Activated naive CD4-positive, alpha-beta T cell treated with anti-CD3 and anti-CD28 coated beads, Interleukin-2, amount 10 ng/mL, durations not matched to agents 7 days and 5 days (primary cell): ENCODE data around the gene SPSB2.
"Not testable (repeated sequence)": the region's sequence is repeated elsewhere in the genome, so short reads cannot be mapped to it uniquely, and the experiment has no call there.

ENCODE experiments used
- CTCF ChIA-PET: fragments of 350-600 bp; sonication (Branson Sonifier 250); formaldehyde crosslinking; loops from one replicate; lab custom pipeline; 2021; ENCODE audit warnings: antibody characterized with exemption; lab: Charles Lee
- DNase-seq: peaks from one replicate; pipeline ENCODE4 v3.0.0-alpha.2; 2020
- H3K27ac Mint-ChIP-seq: one replicate; pipeline ENCODE4 v1.8.0; 2021; ENCODE audit warnings: mild to moderate bottlenecking, moderate library complexity, mixed read lengths
- H3K27me3 Mint-ChIP-seq: one replicate; pipeline ENCODE4 v1.8.0; 2021; ENCODE audit warnings: mild to moderate bottlenecking, mixed read lengths
- H3K36me3 Mint-ChIP-seq: one replicate; pipeline ENCODE4 v1.8.0; 2021; ENCODE audit warnings: mixed read lengths
- H3K4me1 Mint-ChIP-seq: one replicate; pipeline ENCODE4 v1.8.0; 2021; ENCODE audit warnings: mixed read lengths
- H3K4me3 Mint-ChIP-seq: one replicate; pipeline ENCODE4 v1.8.0; 2021; ENCODE audit warnings: mild to moderate bottlenecking, moderate library complexity, mixed read lengths
- H3K9me3 Mint-ChIP-seq: one replicate; pipeline ENCODE4 v1.8.0; 2021; ENCODE audit warnings: mixed read lengths

The SPSB2 gene

DNA sequence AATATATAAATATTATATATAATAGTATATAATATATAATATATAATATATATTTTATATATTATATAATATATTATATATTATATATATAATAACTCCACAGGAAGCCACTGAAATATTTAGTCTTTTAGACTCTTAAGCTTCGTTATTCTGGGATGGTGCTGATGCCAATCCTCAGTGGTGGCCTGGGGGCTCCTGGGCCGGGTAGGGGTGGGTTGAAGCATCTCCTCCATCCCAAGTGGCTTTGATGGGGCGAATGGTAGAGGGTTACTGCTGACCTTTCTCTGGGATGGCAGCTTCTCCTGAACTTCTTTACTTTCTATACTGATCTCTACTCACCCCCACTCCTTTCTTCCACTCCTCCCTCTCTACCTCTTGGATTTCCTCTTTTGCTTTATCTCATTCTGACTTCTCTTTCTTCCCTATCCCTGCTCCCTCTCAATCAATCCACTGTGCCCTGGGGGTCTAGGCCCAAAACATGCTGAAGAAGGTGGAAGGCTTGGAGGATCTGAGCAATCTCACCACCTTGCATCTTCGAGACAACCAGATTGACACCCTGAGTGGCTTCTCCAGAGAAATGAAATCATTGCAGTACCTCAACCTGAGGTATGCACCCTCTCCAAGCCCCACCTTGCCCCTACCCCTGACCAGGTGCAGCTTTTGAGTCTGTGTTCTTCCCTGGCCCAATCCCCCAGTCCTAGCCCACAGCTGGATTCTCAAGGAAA lies 36.5 kb upstream of the SPSB2 start:
- no peaks in the 10 kb centered on the region for H3K9me3 Mint-ChIP-seq
- CTCF ChIA-PET: interaction anchor here (1.4 to 1.7 kb wide), 2 partner anchors 14 to 37 kb away, joined by 3 to 5 read pairs; no protein-coding TSS in a partner anchor
- H3K27me3 Mint-ChIP-seq: peaks cover 17% of the 10 kb centered on the region
- H3K27ac Mint-ChIP-seq: no peak overlapping the region
- H3K36me3 Mint-ChIP-seq: no peaks in the 10 kb centered on the region
- DNase-seq: no peak
- H3K4me3 Mint-ChIP-seq: no peak overlapping the region
- H3K4me1 Mint-ChIP-seq: peaks cover 18% of the 10 kb centered on the region

DNA sequence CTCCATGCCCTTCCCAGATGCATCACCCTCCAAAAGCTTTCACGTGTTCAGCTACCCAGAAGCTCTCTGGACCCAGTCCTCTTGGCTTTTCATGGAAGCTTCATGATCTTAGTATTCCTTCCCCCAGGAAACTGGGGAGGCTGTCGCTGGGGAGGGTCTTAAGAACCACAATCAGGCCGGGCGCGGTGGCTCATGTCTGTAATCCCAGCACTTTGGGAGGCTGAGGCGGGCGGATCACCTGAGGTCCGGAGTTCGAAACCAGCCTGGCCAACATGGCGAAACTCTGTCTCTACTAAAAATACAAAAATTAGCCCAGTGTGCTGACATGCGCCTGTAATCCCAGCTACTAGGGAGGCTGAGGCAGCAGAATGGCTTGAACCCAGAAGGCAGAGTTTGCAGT lies 35.0 kb upstream of the SPSB2 start:
- not testable (repeated sequence) for H3K4me3 Mint-ChIP-seq, H3K36me3 Mint-ChIP-seq, H3K4me1 Mint-ChIP-seq, H3K9me3 Mint-ChIP-seq, H3K27ac Mint-ChIP-seq, DNase-seq
- CTCF ChIA-PET: interaction anchor here (0.9 to 2.5 kb wide), 2 partner anchors 35 to 39 kb away, joined by 4 to 9 read pairs; partner anchors contain the start of gene SPSB2
- H3K27me3 Mint-ChIP-seq: peaks cover 17% of the 10 kb centered on the region

DNA sequence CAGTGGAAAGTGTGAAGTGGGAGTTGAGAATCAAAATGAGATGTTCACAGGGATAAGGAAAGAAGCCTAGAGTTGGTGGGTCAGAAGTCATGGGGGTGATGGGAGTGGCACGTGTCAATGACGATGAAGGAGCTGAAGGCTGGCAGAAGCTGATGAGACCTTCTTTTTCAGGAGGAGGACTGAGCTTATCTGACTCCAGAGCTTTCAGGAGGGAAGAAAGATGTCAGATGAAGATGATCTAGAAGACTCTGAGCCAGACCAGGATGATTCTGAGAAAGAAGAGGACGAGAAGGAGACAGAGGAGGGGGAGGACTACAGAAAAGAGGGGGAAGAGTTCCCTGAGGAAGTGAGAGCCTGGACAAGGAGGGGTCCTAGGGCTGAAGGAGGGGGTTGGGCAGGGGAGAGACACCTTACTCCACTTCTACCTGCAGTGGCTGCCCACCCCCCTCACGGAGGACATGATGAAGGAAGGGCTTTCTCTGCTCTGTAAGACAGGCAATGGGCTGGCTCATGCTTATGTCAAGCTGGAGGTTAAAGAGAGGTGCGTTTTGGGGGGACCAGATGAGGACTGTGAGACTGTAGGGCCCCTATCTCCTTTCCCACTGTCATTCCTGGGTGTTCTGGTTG lies 32.4 kb upstream of the SPSB2 start:
- no peaks in the 10 kb centered on the region for H3K36me3 Mint-ChIP-seq
- H3K27ac Mint-ChIP-seq: no peak overlapping the region
- peaks cover 9% of the 10 kb centered on the region for H3K27me3 Mint-ChIP-seq
- no peaks in the 10 kb centered on the region for H3K9me3 Mint-ChIP-seq
- no peaks in the 10 kb centered on the region for H3K4me1 Mint-ChIP-seq
- no peak for DNase-seq
- no peak overlapping the region for H3K4me3 Mint-ChIP-seq
- CTCF ChIA-PET: interaction anchor here (0.6 to 1.1 kb wide), 3 partner anchors 9 to 276 kb away, joined by 3 read pairs; partner anchors contain the start of gene ENO2

DNA sequence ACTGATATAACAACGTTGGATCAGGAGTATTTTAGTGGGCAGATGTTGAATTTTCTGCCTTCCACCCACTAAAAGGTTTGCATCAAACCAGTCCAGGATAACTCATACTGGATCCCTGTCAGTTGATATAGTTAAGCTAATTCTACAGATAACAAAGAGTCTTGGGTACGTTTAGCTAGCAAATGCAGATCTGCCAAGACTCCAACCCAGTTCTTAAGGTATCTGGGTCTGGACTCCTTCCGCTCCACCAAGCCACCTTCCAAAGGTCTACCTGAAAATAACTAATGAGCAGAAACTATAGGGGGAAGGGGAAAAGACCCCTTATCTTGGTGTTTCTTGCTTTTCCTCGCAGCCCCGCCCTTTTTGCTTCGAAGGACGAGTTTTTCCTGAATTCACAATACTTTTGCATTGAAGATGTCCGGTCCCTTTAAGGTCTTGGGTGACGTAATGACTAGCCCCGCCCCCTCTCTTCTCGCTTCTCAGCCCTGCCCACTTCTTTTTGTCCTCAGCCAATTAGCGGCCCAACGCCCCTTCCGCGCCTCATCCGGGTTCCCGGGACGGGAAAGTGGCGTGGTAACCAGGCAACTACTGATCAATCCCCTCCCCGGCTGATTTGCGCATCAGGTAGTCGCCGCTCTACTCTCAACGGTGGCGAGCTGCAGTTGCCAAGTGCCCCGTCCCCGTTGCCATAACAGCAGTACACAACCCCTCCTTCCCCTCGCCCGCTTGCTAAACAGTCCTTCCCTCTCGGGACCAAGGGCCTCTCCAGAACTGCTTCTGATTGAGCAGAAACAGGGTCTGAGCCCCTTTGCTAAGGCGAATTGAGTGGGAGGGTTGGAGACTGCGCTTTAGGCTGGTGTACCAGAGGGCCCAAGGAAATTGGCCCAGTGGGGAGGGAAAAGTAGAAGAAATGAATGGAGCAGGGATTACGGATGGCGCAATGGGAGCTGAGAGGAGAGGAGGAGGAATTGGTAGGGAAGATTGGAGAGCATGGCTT lies 31.5 kb upstream of the SPSB2 start, which contains the start of gene LRRC23:
LRRC23 (plus strand) TSS at position 543 of the 997 bp plus-strand sequence. CDS start 812 bp downstream, outside the sequence.
- Mint-ChIP-seq H3K36me3 (no peaks in the 10 kb centered on the region), H3K27me3 (peaks cover 9% of the 10 kb centered on the region), H3K9me3 (no peaks in the 10 kb centered on the region), H3K27ac (peak within 1 kb of the TSS; percentile 39), H3K4me3 (no peak within 1 kb of the TSS), H3K4me1 (peaks cover 3% of the 10 kb centered on the region)
- CTCF ChIA-PET: interaction anchor here (0.9 kb wide), 1 partner anchor 10 kb away, joined by 3 read pairs; the partner anchor contains the start of gene ENO2
- DNase-seq: peak; percentile 99

DNA sequence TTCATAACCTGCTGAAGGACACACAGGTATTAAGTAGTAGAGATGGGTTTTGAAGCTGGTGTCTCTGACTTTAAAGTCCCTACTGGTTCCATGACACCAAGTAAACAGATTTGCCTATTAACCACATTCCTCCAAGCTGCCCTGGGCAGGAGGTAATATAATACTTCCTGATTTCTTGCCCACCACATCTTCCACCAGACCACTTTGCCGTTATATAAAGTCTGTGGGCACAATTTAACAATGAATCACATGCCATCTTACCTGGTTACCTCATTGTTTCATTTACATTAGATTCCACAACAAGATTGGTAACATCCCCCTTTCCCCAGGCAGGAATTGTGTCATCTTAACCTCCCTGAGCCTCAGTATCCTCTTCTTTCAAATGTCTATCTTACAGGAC lies 30.6 kb upstream of the SPSB2 start:
- Mint-ChIP-seq H3K9me3 (no peaks in the 10 kb centered on the region), H3K4me3 (no peak overlapping the region), H3K27me3 (peaks cover 14% of the 10 kb centered on the region), H3K36me3 (no peaks in the 10 kb centered on the region), H3K27ac (peak overlapping the region; percentile 39), H3K4me1 (peaks cover 3% of the 10 kb centered on the region)
- DNase-seq: no peak
- CTCF ChIA-PET: no interaction called here

DNA sequence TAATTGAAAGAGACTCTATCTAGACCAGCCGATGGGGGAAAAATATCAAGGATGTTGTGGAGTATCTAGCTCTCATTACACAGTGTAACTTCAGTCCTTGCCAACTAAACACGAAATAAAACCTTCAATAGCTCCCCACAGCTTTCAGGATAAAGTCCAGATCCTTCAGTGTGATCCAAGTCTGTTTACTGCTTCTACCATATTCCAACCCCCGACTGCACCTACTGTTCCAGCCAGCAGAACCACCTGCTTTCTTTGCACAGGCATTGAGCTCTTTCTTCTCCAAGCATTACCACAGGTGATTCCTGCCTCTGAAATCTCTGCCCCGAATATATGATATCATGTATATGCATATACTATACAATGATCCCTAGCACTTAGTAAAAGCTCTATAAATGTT lies 29.3 kb upstream of the SPSB2 start:
- peaks cover 3% of the 10 kb centered on the region for H3K4me1 Mint-ChIP-seq
- H3K9me3 Mint-ChIP-seq: no peaks in the 10 kb centered on the region
- DNase-seq: no peak
- H3K36me3 Mint-ChIP-seq: no peaks in the 10 kb centered on the region
- H3K27me3 Mint-ChIP-seq: peaks cover 10% of the 10 kb centered on the region
- CTCF ChIA-PET: interaction anchor here (1.0 to 1.6 kb wide), 5 partner anchors 11 to 207 kb away, joined by 3 to 5 read pairs (median 3); partner anchors contain the start of genes C12orf57, C1RL, RNU7-1 and SPSB2
- no peak overlapping the region for H3K4me3 Mint-ChIP-seq
- no peak overlapping the region for H3K27ac Mint-ChIP-seq

DNA sequence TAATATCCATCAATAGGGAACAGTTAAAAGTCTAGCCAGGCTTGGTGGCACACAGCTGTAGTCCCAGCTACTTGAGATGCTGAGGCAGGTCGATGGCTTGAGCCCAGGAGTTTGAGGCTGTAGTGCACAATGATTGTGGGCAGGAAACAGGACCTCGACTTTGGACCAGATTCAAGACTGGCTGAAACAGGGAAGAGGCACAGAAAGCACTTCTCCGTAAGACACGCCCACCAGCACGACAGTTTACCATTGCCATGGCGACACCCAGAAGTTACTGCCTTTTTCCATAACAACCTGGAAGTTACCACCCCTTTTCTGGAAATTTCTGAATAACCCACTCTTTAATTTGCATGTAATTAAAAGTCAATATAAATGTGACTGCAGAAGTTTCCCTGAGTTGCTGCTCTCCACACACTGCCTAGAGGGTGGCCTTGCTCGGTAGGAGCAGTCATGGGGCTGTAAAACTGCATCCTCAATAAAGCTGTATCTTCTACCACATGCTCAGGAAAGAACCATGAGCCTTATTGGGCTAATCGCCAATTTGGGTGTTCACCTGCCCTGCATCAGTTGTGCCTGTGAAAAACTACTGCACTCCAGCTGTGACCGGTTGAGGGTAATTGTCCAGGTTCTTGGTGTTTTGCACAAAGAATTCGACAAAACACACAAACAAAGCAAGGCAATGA lies 26.9 kb upstream of the SPSB2 start:
- H3K36me3 Mint-ChIP-seq: no peaks in the 10 kb centered on the region
- H3K27ac Mint-ChIP-seq: no peak overlapping the region
- H3K4me1 Mint-ChIP-seq: peaks cover 3% of the 10 kb centered on the region
- peaks cover 5% of the 10 kb centered on the region for H3K27me3 Mint-ChIP-seq
- no peaks in the 10 kb centered on the region for H3K9me3 Mint-ChIP-seq
- H3K4me3 Mint-ChIP-seq: no peak overlapping the region
- DNase-seq: no peak
- CTCF ChIA-PET: interaction anchor here (0.9 to 1.5 kb wide), 3 partner anchors 9 to 27 kb away, joined by 3 to 5 read pairs (median 3); partner anchors contain the start of gene SPSB2

DNA sequence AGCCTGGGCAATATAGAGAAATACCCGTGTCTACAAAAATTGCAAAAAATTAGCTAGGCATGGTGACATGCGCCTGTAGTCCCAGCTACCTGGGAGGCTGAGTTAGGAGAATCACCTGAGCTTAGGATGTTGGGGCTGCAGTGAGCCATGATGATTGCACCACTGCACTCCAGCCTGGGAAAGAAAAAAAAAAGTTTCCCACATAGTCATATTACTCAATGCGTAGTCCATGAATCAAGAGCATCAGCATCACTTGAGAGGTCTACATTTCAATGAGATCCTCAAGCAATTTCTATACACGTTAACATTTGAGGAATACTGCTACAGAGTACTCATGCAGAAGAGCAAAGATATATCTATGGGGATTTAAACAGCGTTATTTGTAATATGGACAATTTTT lies 26.3 kb upstream of the SPSB2 start:
- CTCF ChIA-PET: interaction anchor here (0.9 to 1.5 kb wide), 4 partner anchors 8 to 45 kb away, joined by 3 to 5 read pairs (median 3); partner anchors contain the start of genes C12orf57, RNU7-1 and SPSB2
- H3K4me1 Mint-ChIP-seq: peaks cover 3% of the 10 kb centered on the region
- H3K27ac Mint-ChIP-seq: no peak overlapping the region
- DNase-seq: no peak
- H3K36me3 Mint-ChIP-seq: no peaks in the 10 kb centered on the region
- no peaks in the 10 kb centered on the region for H3K9me3 Mint-ChIP-seq
- peaks cover 5% of the 10 kb centered on the region for H3K27me3 Mint-ChIP-seq
- no peak overlapping the region for H3K4me3 Mint-ChIP-seq

DNA sequence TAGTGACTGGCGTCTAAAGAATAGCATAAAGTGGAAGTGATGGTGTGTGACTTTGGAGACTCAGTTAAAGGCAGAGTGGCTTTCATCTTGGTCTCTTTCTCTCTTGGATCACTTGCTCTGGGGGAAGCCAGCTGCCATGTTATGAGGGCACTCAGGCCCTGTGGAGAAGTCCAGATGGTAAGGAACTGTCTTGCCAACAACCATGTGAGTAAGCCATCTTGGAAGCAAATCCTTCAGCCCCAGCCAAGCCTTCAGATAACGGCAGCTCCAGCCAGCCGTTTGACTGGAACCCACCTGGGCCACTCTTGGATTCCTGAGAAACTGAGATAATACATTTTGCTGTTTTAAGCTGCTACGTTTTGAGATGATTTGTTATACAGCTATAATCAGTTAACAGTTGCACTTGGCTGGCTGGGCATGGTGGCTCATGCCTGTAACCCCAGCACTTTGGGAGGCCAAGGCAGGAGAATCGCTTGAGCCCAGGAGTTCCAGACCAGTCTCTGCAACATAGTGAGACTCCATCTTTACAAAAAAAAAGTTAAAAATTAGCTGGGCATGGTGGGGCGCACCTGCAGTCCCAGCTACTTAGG lies 23.8 kb upstream of the SPSB2 start:
- Mint-ChIP-seq H3K4me3 (no peak overlapping the region), H3K9me3 (no peaks in the 10 kb centered on the region), H3K27ac (no peak overlapping the region), H3K27me3 (peaks cover 5% of the 10 kb centered on the region), H3K4me1 (peaks cover 10% of the 10 kb centered on the region), H3K36me3 (peaks cover 2% of the 10 kb centered on the region)
- CTCF ChIA-PET: interaction anchor here (1.1 kb wide), 1 partner anchor 25 kb away, joined by 4 read pairs; no protein-coding TSS in a partner anchor
- DNase-seq: no peak

DNA sequence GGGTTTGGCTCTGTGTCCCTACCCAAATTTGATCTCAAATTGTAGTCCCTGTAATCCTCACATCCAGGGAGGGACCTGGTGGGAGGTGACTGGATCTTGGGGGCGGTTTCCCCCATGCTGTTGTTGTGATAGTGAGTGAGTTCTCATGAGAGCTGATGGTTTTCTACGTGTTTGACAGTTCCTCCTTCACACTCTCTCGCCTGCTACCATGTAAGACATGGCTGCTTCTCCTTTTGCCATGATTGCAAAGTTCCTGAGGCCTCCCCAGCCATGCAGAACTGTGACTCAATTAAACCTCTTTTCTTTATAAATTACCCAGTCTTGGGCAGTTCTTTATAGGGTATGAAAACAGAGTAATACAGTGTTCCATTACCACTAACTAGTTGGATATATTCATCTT lies 21.2 kb upstream of the SPSB2 start:
- Mint-ChIP-seq H3K4me1 (peaks cover 27% of the 10 kb centered on the region), H3K36me3 (peaks cover 4% of the 10 kb centered on the region), H3K27ac (no peak overlapping the region), H3K4me3 (no peak overlapping the region), H3K9me3 (no peaks in the 10 kb centered on the region), H3K27me3 (peaks cover 4% of the 10 kb centered on the region)
- CTCF ChIA-PET: interaction anchor here (0.7 kb wide), 1 partner anchor 25 kb away, joined by 3 read pairs; no protein-coding TSS in a partner anchor
- DNase-seq: no peak

DNA sequence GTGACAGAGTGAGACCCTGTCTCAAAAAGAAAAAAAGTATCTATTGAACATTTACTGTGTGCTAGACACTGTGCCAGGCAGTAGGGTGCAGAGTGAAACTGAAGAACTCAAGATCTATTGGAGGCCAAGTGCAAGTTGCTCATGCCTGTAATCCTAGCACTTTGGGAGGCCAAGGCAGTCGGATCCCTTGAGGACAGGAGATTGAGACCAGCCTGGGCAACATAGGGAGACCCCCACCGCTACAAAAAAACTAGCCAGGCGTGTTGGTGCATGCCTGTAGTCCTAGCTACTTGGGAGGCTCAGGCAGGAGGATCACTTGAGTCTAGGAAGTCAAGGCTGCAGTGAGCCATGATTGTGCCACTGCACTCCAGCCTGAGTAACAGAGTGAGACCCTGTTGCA lies 19.6 kb upstream of the SPSB2 start:
- CTCF ChIA-PET: interaction anchor here (1.3 to 2.8 kb wide), 4 partner anchors 10 to 33 kb away, joined by 3 to 20 read pairs (median 5); partner anchors contain the start of gene SPSB2
- H3K4me3 Mint-ChIP-seq: peak overlapping the region; percentile 45
- DNase-seq, H3K27ac Mint-ChIP-seq, H3K9me3 Mint-ChIP-seq, H3K27me3 Mint-ChIP-seq, H3K36me3 Mint-ChIP-seq: not testable (repeated sequence)
- peaks cover 29% of the 10 kb centered on the region for H3K4me1 Mint-ChIP-seq

DNA sequence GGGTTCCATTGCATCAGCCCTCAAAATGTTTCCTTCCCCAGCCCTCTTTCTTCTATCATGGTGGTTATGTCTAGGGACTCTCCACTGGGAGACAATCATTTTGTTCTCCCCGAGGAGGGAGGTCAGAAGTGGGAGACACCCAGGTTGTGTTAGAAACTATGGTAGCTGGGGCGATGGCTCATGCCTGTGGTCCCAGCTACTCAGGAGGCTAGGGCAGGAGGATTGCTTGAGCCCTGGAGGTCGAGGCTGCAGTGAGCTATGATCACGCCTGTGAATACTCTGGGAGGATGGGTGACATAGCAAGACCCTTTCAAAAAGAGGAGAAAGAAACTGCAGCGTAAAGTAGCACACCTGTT lies 18.5 kb upstream of the SPSB2 start:
- peak overlapping the region; percentile 76 for H3K4me3 Mint-ChIP-seq
- H3K36me3 Mint-ChIP-seq: peaks cover 7% of the 10 kb centered on the region
- peaks cover 29% of the 10 kb centered on the region for H3K4me1 Mint-ChIP-seq
- peak; percentile 27 for DNase-seq
- H3K27me3 Mint-ChIP-seq: no peaks in the 10 kb centered on the region
- H3K27ac Mint-ChIP-seq: peak overlapping the region; percentile 94
- no peaks in the 10 kb centered on the region for H3K9me3 Mint-ChIP-seq
- CTCF ChIA-PET: interaction anchor here (1.1 to 2.8 kb wide), 12 partner anchors 8 to 217 kb away, joined by 3 to 35 read pairs (median 5); partner anchors contain the start of genes C12orf57, CDCA3, RNU7-1 and SPSB2
